ENCODE data around the gene LRRC53. TPM values are rescaled to one million over a fixed set of nuclear protein-coding genes. Genes with fewer than 3 reads are reported as not detected.

The LRRC53 gene
- polyA plus RNA-seq, 3 donors = not detected

Other genes with a start within 250 kb of the LRRC53 start
- under 1 TPM; 0.36 to 0.61 (median 0.45) TPM for gene ERICH3, start 161.2 kb upstream of the LRRC53 start, polyA plus RNA-seq (ENCODE audit: insufficient read length in 3 of 3)
- gene CRYZ, start 220.4 kb upstream of the LRRC53 start, polyA plus RNA-seq (ENCODE audit: insufficient read length in 3 of 3) = 100 to 1,000 TPM; 146 to 183 (median 156) TPM
- gene TYW3, start 220.5 kb upstream of the LRRC53 start, polyA plus RNA-seq (ENCODE audit: insufficient read length in 3 of 3) = 10 to 100 TPM; 30.0 to 38.7 (median 34.6) TPM

Data from renal cortex interstitium (tissue), 3 donors.